ENCODE measurements around the gene ARHGEF2. TPM values are rescaled to one million over a fixed set of nuclear protein-coding genes. Genes with fewer than 3 reads are reported as not detected.

Gene ARHGEF2
- total and polyA plus RNA-seq, 10 of the 15 experiments (the other 5 are each of a cell fraction or from before 2014, with no cell fraction given): 8.1 to 113 (median 69.9) TPM

- Histone ChIP-seq H4K20me1 (ENCODE audit: control insufficient read depth, insufficient read depth) (peaks cover 5% of the 10 kb centered on the region; the same call in 1 of the 2 replicates), H3K9ac (ENCODE audit: control insufficient read depth, insufficient read depth, low read length) (peak overlapping the region; percentile 89; the same call in 1 of the 2 replicates), H3K4me3 (peak overlapping the region; percentile 99), H3K27ac (ENCODE audit: control insufficient read depth, insufficient read depth) (no peak overlapping the region), H2AFZ (ENCODE audit: control insufficient read depth, low read depth, low read length) (no peak overlapping the region), H3K36me3 (ENCODE audit: control insufficient read depth in 2 of 2, insufficient read depth in 2 of 2, low read length in 1 of 2) (peaks cover 2 to 22% of the 10 kb centered on the region in 2 experiments), H3K27me3 (replicated peaks in 1 of 2; ENCODE audit: control insufficient read depth in 2 of 2, insufficient read depth in 2 of 2, low read length in 1 of 2) (no peaks in the 10 kb centered on the region), H3K79me2 (ENCODE audit: control insufficient read depth, insufficient read depth, low read length) (peaks cover 53% of the 10 kb centered on the region), H3K9me3 (replicated peaks; ENCODE audit: control insufficient read depth, insufficient read depth, low read length) (no peaks in the 10 kb centered on the region), H3K4me1 (ENCODE audit: control insufficient read depth, insufficient read depth, low read length) (peaks cover 10% of the 10 kb centered on the region), H3K4me2 (ENCODE audit: control insufficient read depth, insufficient read depth) (peak overlapping the region; percentile 80)
- ATAC-seq: no peak
- ChIA-PET RAD21 (ENCODE audit: unreplicated experiment) (interaction anchor here (0.8 to 6.4 kb wide), 11 partner anchors 9 to 134 kb away, joined by 3 to 49 read pairs (median 4); partner anchors contain the start of gene ARHGEF2), CTCF (interaction anchor here (0.6 to 6.4 kb wide), 17 partner anchors 11 to 136 kb away, joined by 3 to 84 read pairs (median 3); no protein-coding TSS in a partner anchor), POLR2A (interaction anchor here (0.7 to 4.2 kb wide), 9 partner anchors 12 to 432 kb away, joined by 3 to 78 read pairs (median 5); partner anchors contain the start of genes ARHGEF2, GON4L, RIT1 and SYT11), SMC1A (ENCODE audit: uncharacterized antibody, unreplicated experiment) (interaction anchor here (0.7 to 6.0 kb wide), 18 partner anchors 10 to 133 kb away, joined by 3 to 51 read pairs (median 4); partner anchors contain the start of genes GON4L, SSR2 and SYT11)
- no TSS peak for BruUV-seq (replicated peaks)
- intact Hi-C loops (cut with micrococcal nuclease; ENCODE audit: unreplicated experiment): no loop called here
- no peak for DNase-seq (ENCODE audit: low read depth, low spot score)
- TF ChIP-seq SIN3A (IDR thresholded peaks at IDR 0.05; ENCODE audit: low read depth, low read length): no peak
- 78% methylated on average over 5 of the region's 5 CpGs for WGBS (ENCODE audit: insufficient coverage, insufficient replicate concordance, low lambda C conversion rate, missing lambda C conversion rate)
- no peak for FAIRE-seq
- in situ Hi-C loops (cut with MboI): loop anchor here (5.0 kb wide), 1 partner anchor 135 kb away; no protein-coding TSS in a partner anchor
Observed at GRCh38 chr1:155932487-155932886, 45.9 kb downstream of the ARHGEF2 start.

- 58% methylated on average over 1 of the region's 1 CpG for WGBS (ENCODE audit: insufficient coverage, insufficient replicate concordance, low lambda C conversion rate, missing lambda C conversion rate)
- no TSS peak for BruUV-seq (replicated peaks)
- in situ Hi-C loops (cut with MboI): loop anchor here (5.0 kb wide), 1 partner anchor 135 kb away; no protein-coding TSS in a partner anchor
- Histone ChIP-seq H4K20me1 (ENCODE audit: control insufficient read depth, insufficient read depth) (peaks cover 5% of the 10 kb centered on the region; the same call in 1 of the 2 replicates), H3K4me3 (peak overlapping the region; percentile 99), H3K79me2 (ENCODE audit: control insufficient read depth, insufficient read depth, low read length) (peaks cover 54% of the 10 kb centered on the region), H3K9ac (ENCODE audit: control insufficient read depth, insufficient read depth, low read length) (no peak overlapping the region), H3K36me3 (ENCODE audit: control insufficient read depth in 2 of 2, insufficient read depth in 2 of 2, low read length in 1 of 2) (peaks cover 2 to 26% of the 10 kb centered on the region in 2 experiments), H2AFZ (ENCODE audit: control insufficient read depth, low read depth, low read length) (no peak overlapping the region), H3K27ac (ENCODE audit: control insufficient read depth, insufficient read depth) (no peak overlapping the region), H3K9me3 (replicated peaks; ENCODE audit: control insufficient read depth, insufficient read depth, low read length) (no peaks in the 10 kb centered on the region), H3K27me3 (replicated peaks in 1 of 2; ENCODE audit: control insufficient read depth in 2 of 2, insufficient read depth in 2 of 2, low read length in 1 of 2) (no peaks in the 10 kb centered on the region), H3K4me2 (ENCODE audit: control insufficient read depth, insufficient read depth) (peak overlapping the region; percentile 80), H3K4me1 (ENCODE audit: control insufficient read depth, insufficient read depth, low read length) (peaks cover 10% of the 10 kb centered on the region)
- ChIA-PET POLR2A (interaction anchor here (0.7 to 4.2 kb wide), 9 partner anchors 12 to 80 kb away, joined by 3 to 78 read pairs (median 9); partner anchors contain the start of genes ARHGEF2, RIT1 and SYT11), RAD21 (ENCODE audit: unreplicated experiment) (interaction anchor here (0.8 to 6.4 kb wide), 11 partner anchors 8 to 134 kb away, joined by 3 to 49 read pairs (median 4); partner anchors contain the start of gene ARHGEF2), SMC1A (ENCODE audit: uncharacterized antibody, unreplicated experiment) (interaction anchor here (0.7 to 6.0 kb wide), 18 partner anchors 9 to 134 kb away, joined by 3 to 51 read pairs (median 4); partner anchors contain the start of genes GON4L, RXFP4 and SYT11), CTCF (interaction anchor here (0.6 to 6.4 kb wide), 18 partner anchors 12 to 136 kb away, joined by 3 to 84 read pairs (median 3); no protein-coding TSS in a partner anchor)
- intact Hi-C loops (cut with micrococcal nuclease; ENCODE audit: unreplicated experiment): no loop called here
- FAIRE-seq (no peak), ATAC-seq (no peak), DNase-seq (ENCODE audit: low read depth, low spot score) (no peak)
- TF ChIP-seq MAX (IDR thresholded peaks at IDR 0.05; ENCODE audit: low read depth, low read length) (no peak), ETV6 (conservative IDR thresholded peaks at IDR 0.05 in 1 of 2, IDR thresholded peaks at IDR 0.05 in 1 of 2; ENCODE audit: borderline replicate concordance in 1 of 2, low read depth in 1 of 2) (no peak), IKZF2 (IDR thresholded peaks at IDR 0.05) (no peak), SMAD5 (IDR thresholded peaks at IDR 0.05; ENCODE audit: low read depth) (no peak), LARP7 (IDR thresholded peaks at IDR 0.05) (no peak), E2F4 (IDR thresholded peaks at IDR 0.05; ENCODE audit: low read depth, low read length) (no peak), BHLHE40 (IDR thresholded peaks at IDR 0.05; ENCODE audit: borderline replicate concordance in 1 of 2, low read depth in 2 of 2, low read length in 1 of 2) (no peak), MYB (IDR thresholded peaks at IDR 0.05; ENCODE audit: borderline replicate concordance, low read depth, low read length) (no peak), CTCF (IDR thresholded peaks at IDR 0.05 in 2 of 3, conservative IDR thresholded peaks at IDR 0.05 in 1 of 3; ENCODE audit: control insufficient read depth in 2 of 3, extremely low read depth in 1 of 3, insufficient read depth in 1 of 3, low read depth in 3 of 3, low read length in 3 of 3) (no peak), JUNB (IDR thresholded peaks at IDR 0.05) (no peak)
Observed at GRCh38 chr1:155932081-155932480, 46.3 kb downstream of the ARHGEF2 start.

Data from GM12878 (cell line).